Measurements from ENCODE around the gene ALDOC. TPM values are rescaled to one million over a fixed set of nuclear protein-coding genes. Genes with fewer than 3 reads are reported as not detected.

Gene ALDOC
- total and polyA plus RNA-seq, 2 of the 13 experiments (the other 11 are each of a cell fraction or from before 2014, with no cell fraction given), result 15.4 to 60.9 TPM

DNA sequence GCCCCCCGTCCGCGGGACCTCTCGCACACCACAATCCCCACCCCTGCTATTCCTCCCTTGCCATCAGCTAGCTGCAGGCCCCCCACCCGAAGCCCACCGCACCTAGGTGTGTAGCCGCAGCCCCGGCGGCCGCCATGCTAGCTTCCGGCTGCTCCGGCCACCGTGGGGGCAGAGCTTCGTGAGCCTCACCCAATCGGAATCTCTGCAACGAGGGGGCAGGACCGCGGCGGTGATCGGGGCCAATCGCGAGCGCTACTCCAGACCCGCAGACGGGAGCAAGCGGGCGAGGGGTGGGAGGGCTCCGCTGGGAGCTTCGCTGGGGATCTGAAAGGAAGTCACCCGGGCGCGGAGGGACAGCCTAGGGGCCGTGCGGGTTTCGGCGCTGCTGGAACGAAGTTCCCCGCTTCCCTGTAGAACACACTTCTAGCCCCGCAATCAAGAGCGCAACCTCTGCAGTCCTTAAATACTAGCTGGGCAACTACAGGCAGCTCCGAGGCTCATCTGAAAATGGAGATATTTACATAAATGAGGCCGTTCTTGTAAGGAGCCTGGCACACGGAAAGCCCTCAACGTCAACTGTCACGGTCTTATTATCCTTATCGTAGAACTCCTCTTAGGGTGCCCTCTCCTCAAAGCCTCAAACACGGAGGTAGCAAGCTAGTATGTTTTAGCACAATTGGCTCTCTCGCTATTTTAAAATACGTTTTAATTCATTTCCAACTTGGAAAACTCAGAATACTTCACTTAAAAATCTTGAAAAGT is 5.2 kb downstream of the ALDOC start, which contains the start of gene PIGS (continued):
- no peak for TF ChIP-seq ZNF773 (CRISPR knock-in tag; IDR thresholded peaks at IDR 0.05; ENCODE audit: borderline replicate concordance)
- TF ChIP-seq KLF15 (CRISPR knock-in tag; IDR thresholded peaks at IDR 0.05; ENCODE audit: borderline replicate concordance), result no peak
- TF ChIP-seq SIN3B (IDR thresholded peaks at IDR 0.05; ENCODE audit: low read length), result 0 out of 2 replicates have a peak, but pooled peaks have one; percentile 38
- TF ChIP-seq GATA4 (IDR thresholded peaks at IDR 0.05; ENCODE audit: borderline replicate concordance, low read depth), result no peak
- no peak for TF ChIP-seq CEBPB (IDR thresholded peaks at IDR 0.05; ENCODE audit: borderline replicate concordance, low read depth, low read length)
- TF ChIP-seq YEATS4 (CRISPR knock-in tag; IDR thresholded peaks at IDR 0.05; ENCODE audit: borderline replicate concordance), result peak; percentile 76
- TF ChIP-seq ZNF768 (CRISPR knock-in tag; IDR thresholded peaks at IDR 0.05), result peak; percentile 3; the same call in 1 of the 2 replicates
- no peak for TF ChIP-seq ZNF367 (CRISPR knock-in tag; IDR thresholded peaks at IDR 0.05; ENCODE audit: borderline replicate concordance)
- TF ChIP-seq, protein P1, sequence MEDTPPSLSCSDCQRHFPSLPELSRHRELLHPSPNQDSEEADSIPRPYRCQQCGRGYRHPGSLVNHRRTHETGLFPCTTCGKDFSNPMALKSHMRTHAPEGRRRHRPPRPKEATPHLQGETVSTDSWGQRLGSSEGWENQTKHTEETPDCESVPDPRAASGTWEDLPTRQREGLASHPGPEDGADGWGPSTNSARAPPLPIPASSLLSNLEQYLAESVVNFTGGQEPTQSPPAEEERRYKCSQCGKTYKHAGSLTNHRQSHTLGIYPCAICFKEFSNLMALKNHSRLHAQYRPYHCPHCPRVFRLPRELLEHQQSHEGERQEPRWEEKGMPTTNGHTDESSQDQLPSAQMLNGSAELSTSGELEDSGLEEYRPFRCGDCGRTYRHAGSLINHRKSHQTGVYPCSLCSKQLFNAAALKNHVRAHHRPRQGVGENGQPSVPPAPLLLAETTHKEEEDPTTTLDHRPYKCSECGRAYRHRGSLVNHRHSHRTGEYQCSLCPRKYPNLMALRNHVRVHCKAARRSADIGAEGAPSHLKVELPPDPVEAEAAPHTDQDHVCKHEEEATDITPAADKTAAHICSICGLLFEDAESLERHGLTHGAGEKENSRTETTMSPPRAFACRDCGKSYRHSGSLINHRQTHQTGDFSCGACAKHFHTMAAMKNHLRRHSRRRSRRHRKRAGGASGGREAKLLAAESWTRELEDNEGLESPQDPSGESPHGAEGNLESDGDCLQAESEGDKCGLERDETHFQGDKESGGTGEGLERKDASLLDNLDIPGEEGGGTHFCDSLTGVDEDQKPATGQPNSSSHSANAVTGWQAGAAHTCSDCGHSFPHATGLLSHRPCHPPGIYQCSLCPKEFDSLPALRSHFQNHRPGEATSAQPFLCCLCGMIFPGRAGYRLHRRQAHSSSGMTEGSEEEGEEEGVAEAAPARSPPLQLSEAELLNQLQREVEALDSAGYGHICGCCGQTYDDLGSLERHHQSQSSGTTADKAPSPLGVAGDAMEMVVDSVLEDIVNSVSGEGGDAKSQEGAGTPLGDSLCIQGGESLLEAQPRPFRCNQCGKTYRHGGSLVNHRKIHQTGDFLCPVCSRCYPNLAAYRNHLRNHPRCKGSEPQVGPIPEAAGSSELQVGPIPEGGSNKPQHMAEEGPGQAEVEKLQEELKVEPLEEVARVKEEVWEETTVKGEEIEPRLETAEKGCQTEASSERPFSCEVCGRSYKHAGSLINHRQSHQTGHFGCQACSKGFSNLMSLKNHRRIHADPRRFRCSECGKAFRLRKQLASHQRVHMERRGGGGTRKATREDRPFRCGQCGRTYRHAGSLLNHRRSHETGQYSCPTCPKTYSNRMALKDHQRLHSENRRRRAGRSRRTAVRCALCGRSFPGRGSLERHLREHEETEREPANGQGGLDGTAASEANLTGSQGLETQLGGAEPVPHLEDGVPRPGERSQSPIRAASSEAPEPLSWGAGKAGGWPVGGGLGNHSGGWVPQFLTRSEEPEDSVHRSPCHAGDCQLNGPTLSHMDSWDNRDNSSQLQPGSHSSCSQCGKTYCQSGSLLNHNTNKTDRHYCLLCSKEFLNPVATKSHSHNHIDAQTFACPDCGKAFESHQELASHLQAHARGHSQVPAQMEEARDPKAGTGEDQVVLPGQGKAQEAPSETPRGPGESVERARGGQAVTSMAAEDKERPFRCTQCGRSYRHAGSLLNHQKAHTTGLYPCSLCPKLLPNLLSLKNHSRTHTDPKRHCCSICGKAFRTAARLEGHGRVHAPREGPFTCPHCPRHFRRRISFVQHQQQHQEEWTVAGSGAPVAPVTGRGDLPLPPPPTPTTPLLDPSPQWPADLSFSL (CRISPR knock-in tag; IDR thresholded peaks at IDR 0.05), result no peak
- no peak for TF ChIP-seq HMG20A (CRISPR knock-in tag; IDR thresholded peaks at IDR 0.05; ENCODE audit: borderline replicate concordance)
- TF ChIP-seq CC2D1A (CRISPR knock-in tag; IDR thresholded peaks at IDR 0.05), result no peak
- TF ChIP-seq, protein P2, sequence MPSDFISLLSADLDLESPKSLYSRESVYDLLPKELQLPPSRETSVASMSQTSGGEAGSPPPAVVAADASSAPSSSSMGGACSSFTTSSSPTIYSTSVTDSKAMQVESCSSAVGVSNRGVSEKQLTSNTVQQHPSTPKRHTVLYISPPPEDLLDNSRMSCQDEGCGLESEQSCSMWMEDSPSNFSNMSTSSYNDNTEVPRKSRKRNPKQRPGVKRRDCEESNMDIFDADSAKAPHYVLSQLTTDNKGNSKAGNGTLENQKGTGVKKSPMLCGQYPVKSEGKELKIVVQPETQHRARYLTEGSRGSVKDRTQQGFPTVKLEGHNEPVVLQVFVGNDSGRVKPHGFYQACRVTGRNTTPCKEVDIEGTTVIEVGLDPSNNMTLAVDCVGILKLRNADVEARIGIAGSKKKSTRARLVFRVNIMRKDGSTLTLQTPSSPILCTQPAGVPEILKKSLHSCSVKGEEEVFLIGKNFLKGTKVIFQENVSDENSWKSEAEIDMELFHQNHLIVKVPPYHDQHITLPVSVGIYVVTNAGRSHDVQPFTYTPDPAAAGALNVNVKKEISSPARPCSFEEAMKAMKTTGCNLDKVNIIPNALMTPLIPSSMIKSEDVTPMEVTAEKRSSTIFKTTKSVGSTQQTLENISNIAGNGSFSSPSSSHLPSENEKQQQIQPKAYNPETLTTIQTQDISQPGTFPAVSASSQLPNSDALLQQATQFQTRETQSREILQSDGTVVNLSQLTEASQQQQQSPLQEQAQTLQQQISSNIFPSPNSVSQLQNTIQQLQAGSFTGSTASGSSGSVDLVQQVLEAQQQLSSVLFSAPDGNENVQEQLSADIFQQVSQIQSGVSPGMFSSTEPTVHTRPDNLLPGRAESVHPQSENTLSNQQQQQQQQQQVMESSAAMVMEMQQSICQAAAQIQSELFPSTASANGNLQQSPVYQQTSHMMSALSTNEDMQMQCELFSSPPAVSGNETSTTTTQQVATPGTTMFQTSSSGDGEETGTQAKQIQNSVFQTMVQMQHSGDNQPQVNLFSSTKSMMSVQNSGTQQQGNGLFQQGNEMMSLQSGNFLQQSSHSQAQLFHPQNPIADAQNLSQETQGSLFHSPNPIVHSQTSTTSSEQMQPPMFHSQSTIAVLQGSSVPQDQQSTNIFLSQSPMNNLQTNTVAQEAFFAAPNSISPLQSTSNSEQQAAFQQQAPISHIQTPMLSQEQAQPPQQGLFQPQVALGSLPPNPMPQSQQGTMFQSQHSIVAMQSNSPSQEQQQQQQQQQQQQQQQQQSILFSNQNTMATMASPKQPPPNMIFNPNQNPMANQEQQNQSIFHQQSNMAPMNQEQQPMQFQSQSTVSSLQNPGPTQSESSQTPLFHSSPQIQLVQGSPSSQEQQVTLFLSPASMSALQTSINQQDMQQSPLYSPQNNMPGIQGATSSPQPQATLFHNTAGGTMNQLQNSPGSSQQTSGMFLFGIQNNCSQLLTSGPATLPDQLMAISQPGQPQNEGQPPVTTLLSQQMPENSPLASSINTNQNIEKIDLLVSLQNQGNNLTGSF (CRISPR knock-in tag; IDR thresholded peaks at IDR 0.05), result no peak
- TF ChIP-seq MBD4 (IDR thresholded peaks at IDR 0.05; ENCODE audit: borderline replicate concordance, low read length), result no peak
- TF ChIP-seq SP1 (IDR thresholded peaks at IDR 0.05), result no peak
- TF ChIP-seq SP1 (CRISPR knock-in tag; IDR thresholded peaks at IDR 0.05), result 0 out of 2 replicates have a peak, but pooled peaks have one; percentile 41
- no peak for TF ChIP-seq ZBTB21 (CRISPR knock-in tag; IDR thresholded peaks at IDR 0.05)
- peak; percentile 52; the same call in 1 of the 2 replicates for TF ChIP-seq KDM2A (CRISPR knock-in tag; IDR thresholded peaks at IDR 0.05; ENCODE audit: borderline replicate concordance, low read depth)
- TF ChIP-seq JUN (CRISPR knock-in tag; IDR thresholded peaks at IDR 0.05), result no peak
- no peak; the same call in 1 of the 2 replicates for TF ChIP-seq TBP (CRISPR knock-in tag; IDR thresholded peaks at IDR 0.05)
